ENCODE measurements around the gene KCTD12. TPM values are rescaled to one million over a fixed set of nuclear protein-coding genes. Genes with fewer than 3 reads are reported as not detected.
A peak's percentile ranks its signal among the peaks of the same experiment; 100 is the strongest.

The KCTD12 gene
- total RNA-seq, 1 experiment from 2014 or later, result 3.5 TPM

- H3K9me3 ChIP-seq (replicated peaks), result no peaks in the 10 kb centered on the region
- H3K4me3 ChIP-seq, result no peak overlapping the region
- no peak overlapping the region for H3K27ac ChIP-seq
- no peaks in the 10 kb centered on the region for H3K36me3 ChIP-seq
- no peaks in the 10 kb centered on the region for H3K27me3 ChIP-seq
- H3K4me1 ChIP-seq, result no peaks in the 10 kb centered on the region
- DNase-seq, result no peak
These were observed 6.9 kb downstream of the KCTD12 start for GRCh38 chr13:76879203-76879882.

- DNase-seq, result no peak
- H3K27me3 ChIP-seq, result no peaks in the 10 kb centered on the region
- no peaks in the 10 kb centered on the region for H3K9me3 ChIP-seq (replicated peaks)
- H3K4me1 ChIP-seq, result no peaks in the 10 kb centered on the region
- no peak overlapping the region for H3K4me3 ChIP-seq
- H3K27ac ChIP-seq, result no peak overlapping the region
- H3K36me3 ChIP-seq, result no peaks in the 10 kb centered on the region
These were observed 8.2 kb downstream of the KCTD12 start for GRCh38 chr13:76878043-76878442.

GRCh38 chr13:76875271-76875815, 10.9 kb downstream of the KCTD12 start:
- DNase-seq, result no peak
- Histone ChIP-seq H3K4me3 (no peak overlapping the region), H3K27me3 (no peaks in the 10 kb centered on the region), H3K36me3 (no peaks in the 10 kb centered on the region), H3K27ac (no peak overlapping the region), H3K9me3 (replicated peaks) (no peaks in the 10 kb centered on the region), H3K4me1 (no peaks in the 10 kb centered on the region)

- no peak overlapping the region for H3K27ac ChIP-seq
- no peaks in the 10 kb centered on the region for H3K4me1 ChIP-seq
- no peak overlapping the region for H3K4me3 ChIP-seq
- DNase-seq, result no peak
- H3K9me3 ChIP-seq (replicated peaks), result no peaks in the 10 kb centered on the region
- H3K36me3 ChIP-seq, result no peaks in the 10 kb centered on the region
- H3K27me3 ChIP-seq, result no peaks in the 10 kb centered on the region
These were observed 11.7 kb downstream of the KCTD12 start for GRCh38 chr13:76874479-76874878.

GRCh38 chr13:76873445-76873844, 12.8 kb downstream of the KCTD12 start:
- Histone ChIP-seq H3K36me3 (no peaks in the 10 kb centered on the region), H3K4me1 (no peaks in the 10 kb centered on the region), H3K27ac (no peak overlapping the region), H3K27me3 (no peaks in the 10 kb centered on the region), H3K9me3 (replicated peaks) (no peaks in the 10 kb centered on the region), H3K4me3 (no peak overlapping the region)
- DNase-seq, result no peak

- H3K36me3 ChIP-seq, result no peaks in the 10 kb centered on the region
- no peaks in the 10 kb centered on the region for H3K9me3 ChIP-seq (replicated peaks)
- H3K27ac ChIP-seq, result no peak overlapping the region
- no peak overlapping the region for H3K4me3 ChIP-seq
- no peaks in the 10 kb centered on the region for H3K27me3 ChIP-seq
- no peaks in the 10 kb centered on the region for H3K4me1 ChIP-seq
- no peak for DNase-seq
These were observed 13.5 kb downstream of the KCTD12 start for GRCh38 chr13:76872675-76873074.

- H3K4me3 ChIP-seq, result no peak overlapping the region
- no peaks in the 10 kb centered on the region for H3K27me3 ChIP-seq
- H3K9me3 ChIP-seq (replicated peaks), result no peaks in the 10 kb centered on the region
- no peaks in the 10 kb centered on the region for H3K36me3 ChIP-seq
- H3K27ac ChIP-seq, result no peak overlapping the region
- no peak for DNase-seq
- no peaks in the 10 kb centered on the region for H3K4me1 ChIP-seq
These were observed 14.8 kb downstream of the KCTD12 start for GRCh38 chr13:76871432-76871831.

- Histone ChIP-seq H3K27ac (no peak overlapping the region), H3K36me3 (no peaks in the 10 kb centered on the region)
- DNase-seq, result peak in 1 of 2 experiments; percentile 11
These were observed 17.8 kb downstream of the KCTD12 start for GRCh38 chr13:76868371-76868770.

GRCh38 chr13:76865996-76866503, 20.2 kb downstream of the KCTD12 start:
- no peaks in the 10 kb centered on the region for H3K9me3 ChIP-seq (replicated peaks)
- no peak overlapping the region for H3K27ac ChIP-seq
- DNase-seq, result no peak
- H3K27me3 ChIP-seq, result no peaks in the 10 kb centered on the region
- no peaks in the 10 kb centered on the region for H3K4me1 ChIP-seq
- H3K36me3 ChIP-seq, result no peaks in the 10 kb centered on the region
- no peak overlapping the region for H3K4me3 ChIP-seq

More at GRCh38 chr13:76868371-76868770, 17.8 kb downstream of the KCTD12 start:
- no peaks in the 10 kb centered on the region for H3K9me3 ChIP-seq (replicated peaks)
- no peak overlapping the region for H3K4me3 ChIP-seq
- no peaks in the 10 kb centered on the region for H3K4me1 ChIP-seq
- no peaks in the 10 kb centered on the region for H3K27me3 ChIP-seq

GRCh38 chr13:76865109-76865508, 21.1 kb downstream of the KCTD12 start:
- no peak overlapping the region for H3K4me3 ChIP-seq
- no peak overlapping the region for H3K27ac ChIP-seq
- H3K9me3 ChIP-seq (replicated peaks), result no peaks in the 10 kb centered on the region
- DNase-seq, result no peak
- no peaks in the 10 kb centered on the region for H3K4me1 ChIP-seq
- H3K27me3 ChIP-seq, result no peaks in the 10 kb centered on the region
- no peaks in the 10 kb centered on the region for H3K36me3 ChIP-seq

- no peak overlapping the region for H3K27ac ChIP-seq
- H3K27me3 ChIP-seq, result no peaks in the 10 kb centered on the region
- no peak for DNase-seq
- H3K4me1 ChIP-seq, result no peaks in the 10 kb centered on the region
- no peaks in the 10 kb centered on the region for H3K36me3 ChIP-seq
- H3K4me3 ChIP-seq, result no peak overlapping the region
- no peaks in the 10 kb centered on the region for H3K9me3 ChIP-seq (replicated peaks)
These were observed 21.9 kb downstream of the KCTD12 start for GRCh38 chr13:76864259-76864658.

- no peaks in the 10 kb centered on the region for H3K36me3 ChIP-seq
- DNase-seq, result no peak
- no peaks in the 10 kb centered on the region for H3K9me3 ChIP-seq (replicated peaks)
- no peak overlapping the region for H3K27ac ChIP-seq
- no peaks in the 10 kb centered on the region for H3K27me3 ChIP-seq
- no peaks in the 10 kb centered on the region for H3K4me1 ChIP-seq
- H3K4me3 ChIP-seq, result no peak overlapping the region
These were observed 23.2 kb downstream of the KCTD12 start for GRCh38 chr13:76863022-76863421.

- H3K36me3 ChIP-seq, result no peaks in the 10 kb centered on the region
- no peaks in the 10 kb centered on the region for H3K9me3 ChIP-seq (replicated peaks)
- H3K4me1 ChIP-seq, result no peaks in the 10 kb centered on the region
- no peak overlapping the region for H3K27ac ChIP-seq
- no peak for DNase-seq
- no peak overlapping the region for H3K4me3 ChIP-seq
- no peaks in the 10 kb centered on the region for H3K27me3 ChIP-seq
These were observed 24.3 kb downstream of the KCTD12 start for GRCh38 chr13:76861859-76862258.

- H3K4me1 ChIP-seq, result no peaks in the 10 kb centered on the region
- no peak for DNase-seq
- H3K9me3 ChIP-seq (replicated peaks), result no peaks in the 10 kb centered on the region
- H3K36me3 ChIP-seq, result no peaks in the 10 kb centered on the region
- H3K27me3 ChIP-seq, result no peaks in the 10 kb centered on the region
- H3K4me3 ChIP-seq, result no peak overlapping the region
- H3K27ac ChIP-seq, result no peak overlapping the region
These were observed 25.5 kb downstream of the KCTD12 start for GRCh38 chr13:76860706-76861105.

GRCh38 chr13:76854894-76855293, 31.3 kb downstream of the KCTD12 start:
- Histone ChIP-seq H3K4me3 (no peak overlapping the region), H3K36me3 (no peaks in the 10 kb centered on the region), H3K9me3 (replicated peaks) (no peaks in the 10 kb centered on the region), H3K4me1 (no peaks in the 10 kb centered on the region), H3K27me3 (no peaks in the 10 kb centered on the region), H3K27ac (no peak overlapping the region)
- no peak for DNase-seq

All from SJCRH30 (cell line).